GM23248 (cell line): ENCODE data around the gene TGFBI. TPM values are rescaled to one million over a fixed set of nuclear protein-coding genes. Genes with fewer than 3 reads are reported as not detected.
A peak's percentile ranks its signal among the peaks of the same experiment; 100 is the strongest.

ENCODE experiments used
- DNase-seq: peaks from one replicate; pipeline ENCODE4 v3.0.0-alpha.2; 2015
- H2AFZ ChIP-seq: fragments of 200-600 bp; sonication (generic); 2 replicates; pipeline ENCODE4 v1.6.1; 2016; ENCODE audit warnings: antibody characterized with exemption
- H3F3A ChIP-seq: fragments of 200-600 bp; sonication (generic); 2 replicates; pipeline ENCODE4 v1.6.1; 2016; ENCODE audit warnings: mild to moderate bottlenecking, antibody characterized with exemption, mixed run types; ENCODE audit not compliant: insufficient read depth
- H3K27ac ChIP-seq: fragments of 200-600 bp; sonication (generic); 2 replicates; pipeline ENCODE4 v1.5.1; 2016; ENCODE audit warnings: mild to moderate bottlenecking
- H3K27me3 ChIP-seq: fragments of 200-600 bp; sonication (generic); replicated peaks from 2 replicates; pipeline ENCODE4 v1.6.1; 2016; ENCODE audit warnings: mild to moderate bottlenecking; ENCODE audit not compliant: insufficient read depth
- H3K36me3 ChIP-seq: fragments of 200-600 bp; sonication (generic); 2 replicates; pipeline ENCODE4 v1.6.1; 2016; ENCODE audit warnings: low read depth, mild to moderate bottlenecking
- H3K4me1 ChIP-seq: fragments of 200-600 bp; sonication (generic); 2 replicates; pipeline ENCODE4 v1.6.1; 2016; ENCODE audit warnings: mild to moderate bottlenecking; ENCODE audit not compliant: insufficient read depth
- H3K4me2 ChIP-seq: fragments of 200-600 bp; sonication (generic); one replicate; pipeline ENCODE4 v1.6.1; 2016; ENCODE audit warnings: mild to moderate bottlenecking; ENCODE audit not compliant: unreplicated experiment
- H3K4me3 ChIP-seq: fragments of 200-600 bp; sonication (generic); 2 replicates; pipeline ENCODE4 v1.5.1; 2016; ENCODE audit warnings: mild to moderate bottlenecking
- H3K79me2 ChIP-seq: fragments of 200-600 bp; sonication (generic); 2 replicates; pipeline ENCODE4 v1.6.1; 2016; ENCODE audit warnings: mild to moderate bottlenecking; ENCODE audit not compliant: insufficient read depth
- H3K9ac ChIP-seq: fragments of 200-600 bp; sonication (generic); 2 replicates; pipeline ENCODE4 v1.6.1; 2016; ENCODE audit warnings: mild to moderate bottlenecking
- H3K9me2 ChIP-seq: fragments of 200-600 bp; sonication (generic); 2 replicates; pipeline ENCODE4 v1.6.1; 2016; ENCODE audit warnings: mixed run types, mild to moderate bottlenecking, moderate library complexity; ENCODE audit not compliant: insufficient read depth
- H3K9me3 ChIP-seq: fragments of 200-600 bp; sonication (generic); one replicate; pipeline ENCODE4 v1.6.1; 2017; ENCODE audit warnings: low read depth
- H4K20me1 ChIP-seq: fragments of 200-600 bp; sonication (generic); 2 replicates; pipeline ENCODE4 v1.6.0; 2016; ENCODE audit not compliant: insufficient read depth
- EZH2 ChIP-seq: fragments of 200-600 bp; sonication (generic); IDR thresholded peaks from 2 replicates; pipeline ENCODE4 v1.6.1; 2018; ENCODE audit warnings: antibody characterized with exemption, mild to moderate bottlenecking; ENCODE audit not compliant: insufficient read depth, poor library complexity, severe bottlenecking
- EZH2phosphoT487 ChIP-seq: fragments of 200-600 bp; sonication (generic); IDR thresholded peaks from 2 replicates; pipeline ENCODE4 v1.6.1; 2018; ENCODE audit warnings: antibody characterized with exemption, moderate library complexity, mild to moderate bottlenecking, low read depth; ENCODE audit not compliant: insufficient read depth
- WGBS, 2 experiments: methylation state at CpG; one replicate each; pipeline ENCODE4 v1.1.6; 2015 to 2017; ENCODE audit warnings: low lambda C conversion rate in 2 of 2, low coverage in 1 of 2; ENCODE audit errors: missing lambda C conversion rate in 2 of 2; 5-methylcytosine and 5-hydroxymethylcytosine counted together
- in situ Hi-C: fragments of 300-500 bp; cut with MboI; formaldehyde crosslinking; loops from 2 replicates; pipeline ENCODE4 v1.15.0; 2020
- polyA plus RNA-seq: library from polyadenylated mRNA; unstranded; fragments of >200 nt; fragmentation: Nextera tagmentation; extraction: Ambion mirVana; gene quantifications from 2 replicates; pipeline ENCODE4 v1.2.1, GENCODE V29; 2016
- total RNA-seq: library from RNA; depleted of rRNA; stranded (reverse); fragments of >200 nt; shearing (Covaris generic); gene quantifications from 2 replicates; pipeline ENCODE4 v1.2.3, GENCODE V29; 2014

The TGFBI gene
- total and polyA plus RNA-seq, 2 experiments from 2014 or later: 7,109 to 7,159 TPM

- Histone ChIP-seq H3K27me3 (no peaks in the 10 kb centered on the region), H3K27ac (peak overlapping the region; percentile 42), H2AFZ (no peak overlapping the region), H3K4me3 (no peak overlapping the region), H3K9ac (no peak overlapping the region), H3K79me2 (peaks cover 11% of the 10 kb centered on the region; the same call in 1 of the 2 replicates), H3K4me2 (no peak overlapping the region), H3F3A (peaks cover 98% of the 10 kb centered on the region), H4K20me1 (no peaks in the 10 kb centered on the region), H3K9me3 (no peaks in the 10 kb centered on the region), H3K36me3 (peaks cover 83% of the 10 kb centered on the region), H3K4me1 (peaks cover 19% of the 10 kb centered on the region), H3K9me2 (no peaks in the 10 kb centered on the region)
- DNase-seq: no peak
- in situ Hi-C loops: no loop called here
- 95 to 100% methylated on average over 6 of the region's 6 CpGs for WGBS, 2 experiments
- no peak for TF ChIP-seq EZH2phosphoT487
- no peak for TF ChIP-seq EZH2
Measured at GRCh38 chr5:136048966-136049365, 20.2 kb downstream of the TGFBI start.

- 0 out of 2 replicates have a peak, but pooled peaks cover 4% of the 10 kb centered on the region for H3K79me2 ChIP-seq
- H3K9ac ChIP-seq: no peak overlapping the region
- H3K27ac ChIP-seq: peak overlapping the region; percentile 92
- peaks cover 46% of the 10 kb centered on the region for H3K4me1 ChIP-seq
- TF ChIP-seq EZH2phosphoT487 (no peak), EZH2 (no peak)
- no peak overlapping the region for H3K4me3 ChIP-seq
- H3K4me2 ChIP-seq: no peak overlapping the region
- 94 to 95% methylated on average over 12 of the region's 12 CpGs for WGBS, 2 experiments
- H3K27me3 ChIP-seq: no peaks in the 10 kb centered on the region
- H3K9me2 ChIP-seq: no peaks in the 10 kb centered on the region
- DNase-seq: no peak
- H2AFZ ChIP-seq: no peak overlapping the region
- H3F3A ChIP-seq: peaks cover 98% of the 10 kb centered on the region
- no peaks in the 10 kb centered on the region for H4K20me1 ChIP-seq
- peaks cover 80% of the 10 kb centered on the region for H3K36me3 ChIP-seq
- H3K9me3 ChIP-seq: no peaks in the 10 kb centered on the region
- in situ Hi-C loops: no loop called here
Measured at GRCh38 chr5:136051486-136052220, 22.9 kb downstream of the TGFBI start.

GRCh38 chr5:136052692-136053335 lies 24.0 kb downstream of the TGFBI start:
- peak overlapping the region; percentile 61 for H3K9ac ChIP-seq
- no peak overlapping the region for H3K4me3 ChIP-seq
- peak overlapping the region; percentile 92 for H3K27ac ChIP-seq
- no peaks in the 10 kb centered on the region for H3K9me2 ChIP-seq
- no peaks in the 10 kb centered on the region for H3K9me3 ChIP-seq
- no peak overlapping the region for H2AFZ ChIP-seq
- no peak for TF ChIP-seq EZH2phosphoT487
- TF ChIP-seq EZH2: no peak
- H4K20me1 ChIP-seq: no peaks in the 10 kb centered on the region
- H3F3A ChIP-seq: peaks cover 98% of the 10 kb centered on the region
- peaks cover 81% of the 10 kb centered on the region for H3K36me3 ChIP-seq
- H3K79me2 ChIP-seq: 0 out of 2 replicates have a peak, but pooled peaks cover 4% of the 10 kb centered on the region
- DNase-seq: no peak
- in situ Hi-C loops: no loop called here
- WGBS, 2 experiments: 91 to 92% methylated on average over 12 to 13 of the region's 13 CpGs
- peaks cover 57% of the 10 kb centered on the region for H3K4me1 ChIP-seq
- H3K27me3 ChIP-seq: no peaks in the 10 kb centered on the region
- H3K4me2 ChIP-seq: peak overlapping the region; percentile 23

DNA sequence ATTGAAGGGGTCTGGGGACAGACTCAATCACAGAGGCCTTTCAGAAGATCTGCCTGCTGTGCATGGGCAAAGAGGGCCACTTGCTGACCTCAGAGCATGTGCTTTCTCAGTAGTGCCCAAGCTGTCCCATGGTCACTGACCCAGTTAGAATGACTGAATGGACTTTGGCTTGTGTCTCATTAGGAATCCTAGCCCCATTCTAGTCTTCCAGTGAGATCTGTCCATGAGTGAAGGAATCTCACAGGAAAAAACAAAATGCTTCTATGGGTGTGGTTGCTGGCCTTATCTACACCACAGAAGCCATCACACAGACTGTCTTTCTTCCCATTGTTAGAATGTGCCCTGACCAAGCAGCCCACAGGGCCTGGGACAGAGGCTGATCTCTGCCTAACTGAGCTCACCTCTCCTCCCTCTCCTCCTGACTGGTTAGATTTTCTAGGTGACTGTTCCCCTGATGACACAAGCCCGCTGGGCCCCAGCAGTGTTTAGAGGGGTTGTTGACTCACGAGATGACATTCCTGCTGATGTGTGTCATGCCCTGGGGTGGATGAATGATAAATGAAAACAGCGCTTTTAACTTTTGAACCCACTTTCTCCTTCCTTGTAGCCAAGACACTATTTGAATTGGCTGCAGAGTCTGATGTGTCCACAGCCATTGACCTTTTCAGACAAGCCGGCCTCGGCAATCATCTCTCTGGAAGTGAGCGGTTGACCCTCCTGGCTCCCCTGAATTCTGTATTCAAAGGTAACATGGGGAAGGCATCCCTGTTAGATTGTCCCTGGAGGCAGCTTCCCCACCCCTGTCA lies 24.8 kb downstream of the TGFBI start:
- H3K4me3 ChIP-seq: peak overlapping the region; percentile 13; the same call in 1 of the 2 replicates
- TF ChIP-seq EZH2: no peak
- no peak for TF ChIP-seq EZH2phosphoT487
- peaks cover 74% of the 10 kb centered on the region for H3K36me3 ChIP-seq
- peak overlapping the region; percentile 92 for H3K27ac ChIP-seq
- no peak overlapping the region for H2AFZ ChIP-seq
- peaks cover 94% of the 10 kb centered on the region for H3F3A ChIP-seq
- H3K9ac ChIP-seq: peak overlapping the region; percentile 61
- H3K9me2 ChIP-seq: no peaks in the 10 kb centered on the region
- in situ Hi-C loops: no loop called here
- WGBS, 2 experiments: 1 to 2% methylated on average over 6 of the region's 6 CpGs
- peak overlapping the region; percentile 34 for H3K4me2 ChIP-seq
- H3K27me3 ChIP-seq: no peaks in the 10 kb centered on the region
- H3K4me1 ChIP-seq: peaks cover 61% of the 10 kb centered on the region
- no peaks in the 10 kb centered on the region for H4K20me1 ChIP-seq
- DNase-seq: peak; percentile 98
- H3K79me2 ChIP-seq: 0 out of 2 replicates have a peak, but pooled peaks cover under 1% of the 10 kb centered on the region
- H3K9me3 ChIP-seq: no peaks in the 10 kb centered on the region
